GM18867 (cell line): ENCODE data around the gene COPE.

Source experiments
- ATAC-seq: cut with Tn5 transposase; IDR thresholded peaks from one replicate; pipeline ENCODE4 v1.9.1; 2021; ENCODE audit warnings: mild to moderate bottlenecking, moderate library complexity; ENCODE audit not compliant: unreplicated experiment

COPE gene

DNA sequence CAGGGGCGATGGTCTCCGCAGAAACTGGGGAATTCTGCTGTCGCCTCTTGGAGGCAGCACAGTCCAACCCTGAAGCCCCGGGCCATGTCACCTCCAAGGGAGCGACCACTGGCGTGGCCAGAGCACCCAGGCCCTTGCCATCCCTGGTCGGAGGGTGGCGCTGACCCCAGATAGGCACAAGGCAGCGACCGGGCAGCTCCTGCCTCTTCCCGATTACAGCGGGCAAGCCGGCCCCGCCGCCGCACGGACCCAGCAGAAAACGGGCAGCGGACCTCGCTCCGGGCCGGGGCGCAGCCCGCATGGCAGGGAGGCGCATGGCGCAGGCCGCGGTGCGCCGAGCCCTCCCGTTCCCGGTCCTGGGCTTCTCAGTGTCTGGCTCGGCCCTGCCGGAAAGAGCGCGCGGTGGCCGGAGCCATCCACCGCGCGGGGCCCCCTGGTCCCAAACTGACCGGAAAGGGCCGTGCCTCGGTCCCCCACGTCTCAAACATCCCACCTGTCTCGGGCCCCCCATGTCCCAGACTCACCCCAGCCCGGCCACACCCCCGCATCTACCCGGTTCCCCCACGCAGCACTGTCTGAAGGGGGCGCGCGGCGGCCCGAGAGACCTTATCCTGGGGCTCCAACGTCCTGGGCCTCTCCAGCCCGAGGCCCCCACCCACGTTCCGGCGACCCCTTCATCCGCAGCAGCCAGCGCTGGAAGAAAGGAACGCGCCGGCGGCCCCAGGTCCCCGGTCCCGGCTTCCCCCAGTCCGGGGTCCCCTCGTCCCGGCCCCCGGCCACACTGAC lies 24.0 kb downstream of the COPE start:
- ATAC-seq: no peak

DNA sequence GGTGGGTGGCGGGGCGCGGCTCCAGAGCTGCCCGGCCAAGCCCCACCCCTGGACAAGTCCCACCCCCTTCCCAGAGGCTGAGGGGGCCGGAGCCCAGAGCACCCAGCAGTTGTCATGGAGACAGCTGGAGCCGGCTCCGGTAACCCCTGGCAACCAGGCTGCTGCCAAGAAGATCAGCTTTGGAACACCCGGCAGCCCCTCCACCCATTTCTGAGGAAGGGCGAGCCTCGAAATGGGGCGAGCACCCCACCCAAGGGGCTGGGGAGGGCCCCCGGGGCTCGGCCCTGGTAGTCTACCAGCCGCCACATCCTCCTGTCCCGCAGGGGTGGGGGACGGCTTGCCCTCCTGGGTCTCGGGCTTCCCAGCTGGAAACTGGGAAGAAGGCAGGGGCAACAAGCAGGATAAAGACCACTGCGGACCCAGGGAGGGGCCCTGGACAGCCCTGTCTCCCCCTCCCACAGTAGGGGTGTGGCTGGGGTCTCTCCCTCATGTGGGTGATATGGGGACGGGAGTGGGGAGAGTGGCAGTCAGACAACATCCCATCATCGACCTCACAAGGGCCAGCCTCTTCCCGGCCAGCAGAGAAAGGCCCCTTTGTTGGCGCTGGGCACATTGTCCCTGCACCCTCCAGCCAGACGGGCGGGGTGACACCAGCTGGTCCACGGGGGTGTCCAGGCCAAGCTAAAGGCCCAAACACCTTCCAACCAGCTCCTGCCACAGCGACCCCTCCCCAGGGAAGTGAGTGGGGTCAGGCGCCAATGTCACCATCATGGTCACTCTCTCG lies 24.7 kb downstream of the COPE start:
- ATAC-seq: no peak

DNA sequence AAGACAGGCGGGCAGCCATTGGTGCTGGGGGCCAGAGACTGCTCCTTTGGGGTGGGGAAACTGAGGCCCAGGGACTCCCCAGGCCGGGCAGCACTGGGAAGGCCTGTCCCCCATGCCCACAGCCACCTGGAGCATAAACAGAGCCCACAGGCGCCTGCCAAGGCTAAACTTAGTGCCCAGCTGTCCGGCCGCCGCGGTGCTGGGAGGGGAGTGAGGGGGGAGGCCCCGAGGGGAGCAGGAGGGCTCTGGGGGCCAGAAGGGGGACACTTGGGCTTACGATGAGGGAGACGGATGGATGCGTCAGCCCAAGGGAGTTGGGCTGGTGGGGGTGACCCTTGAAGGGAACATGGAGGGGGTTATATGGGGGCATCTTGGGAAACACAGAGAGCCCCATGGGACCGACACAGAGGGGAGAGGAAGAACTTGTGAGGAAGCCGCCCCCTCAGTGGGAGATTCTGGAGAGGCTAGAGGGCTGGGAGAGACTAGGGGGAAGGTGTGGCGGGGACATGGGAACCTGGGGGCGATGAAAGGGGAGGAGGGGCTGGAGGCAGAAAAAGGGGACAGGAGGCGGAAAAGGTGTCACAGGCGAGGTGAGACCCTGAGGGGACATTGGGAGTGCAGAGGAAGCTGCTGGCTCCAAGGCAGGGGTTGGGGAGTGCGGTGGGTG lies 25.5 kb downstream of the COPE start:
- no peak for ATAC-seq

DNA sequence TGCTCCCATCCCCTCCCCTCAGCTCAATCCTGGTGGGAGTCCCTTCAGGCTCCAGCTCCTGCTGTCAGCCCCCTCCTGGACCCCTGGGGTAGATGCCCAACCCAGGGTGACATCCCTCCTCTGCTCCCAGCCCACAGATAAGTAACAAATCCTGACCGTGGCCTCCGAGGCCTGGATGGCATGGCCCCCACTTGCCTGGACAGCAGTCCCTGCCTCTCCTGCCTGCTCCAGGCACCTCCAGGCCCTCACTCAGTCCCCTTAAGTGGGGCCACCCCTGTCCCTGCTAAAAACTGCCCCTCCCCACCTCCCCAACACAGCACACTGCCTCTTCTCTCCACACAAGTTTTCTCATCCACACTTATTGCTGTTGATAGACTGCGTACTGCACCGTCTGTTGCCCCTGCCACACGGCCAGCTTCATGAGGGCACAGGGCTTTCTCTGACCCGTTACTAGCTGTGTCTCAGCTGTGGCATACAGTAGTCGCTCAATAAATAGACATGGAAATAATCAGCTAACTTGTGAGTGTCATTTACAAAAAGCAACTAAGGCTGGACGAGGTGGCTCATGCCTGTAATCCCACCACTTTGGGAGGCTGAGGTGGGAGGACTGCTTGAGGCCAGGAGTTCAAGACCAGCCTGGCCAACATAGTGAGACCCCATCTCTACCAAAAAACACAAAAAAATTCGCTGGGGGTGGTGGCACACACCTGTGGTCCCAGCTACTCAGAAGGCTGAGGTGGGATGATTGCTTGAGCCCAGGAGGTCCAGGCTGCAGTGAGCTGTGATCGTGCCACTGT lies 29.0 kb downstream of the COPE start:
- ATAC-seq: no peak

DNA sequence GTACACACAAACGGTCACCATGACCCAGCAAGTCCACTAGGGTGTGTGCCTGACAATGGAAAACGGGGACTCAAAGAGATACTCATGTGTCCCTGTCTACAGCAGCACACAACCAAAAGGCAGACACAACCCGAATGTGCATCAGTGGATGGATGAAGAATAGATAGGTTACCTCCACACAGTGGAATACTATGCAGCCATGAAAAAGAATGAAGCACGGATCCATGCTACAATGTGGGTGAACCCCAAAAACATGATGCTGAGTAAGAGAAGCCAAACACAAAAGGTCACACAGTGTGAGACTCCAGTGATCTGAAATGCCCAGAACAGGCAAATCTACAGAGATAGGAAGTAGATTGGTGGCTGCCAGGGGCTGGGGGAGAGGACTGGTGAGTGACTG lies 32.2 kb downstream of the COPE start:
- no peak for ATAC-seq

DNA sequence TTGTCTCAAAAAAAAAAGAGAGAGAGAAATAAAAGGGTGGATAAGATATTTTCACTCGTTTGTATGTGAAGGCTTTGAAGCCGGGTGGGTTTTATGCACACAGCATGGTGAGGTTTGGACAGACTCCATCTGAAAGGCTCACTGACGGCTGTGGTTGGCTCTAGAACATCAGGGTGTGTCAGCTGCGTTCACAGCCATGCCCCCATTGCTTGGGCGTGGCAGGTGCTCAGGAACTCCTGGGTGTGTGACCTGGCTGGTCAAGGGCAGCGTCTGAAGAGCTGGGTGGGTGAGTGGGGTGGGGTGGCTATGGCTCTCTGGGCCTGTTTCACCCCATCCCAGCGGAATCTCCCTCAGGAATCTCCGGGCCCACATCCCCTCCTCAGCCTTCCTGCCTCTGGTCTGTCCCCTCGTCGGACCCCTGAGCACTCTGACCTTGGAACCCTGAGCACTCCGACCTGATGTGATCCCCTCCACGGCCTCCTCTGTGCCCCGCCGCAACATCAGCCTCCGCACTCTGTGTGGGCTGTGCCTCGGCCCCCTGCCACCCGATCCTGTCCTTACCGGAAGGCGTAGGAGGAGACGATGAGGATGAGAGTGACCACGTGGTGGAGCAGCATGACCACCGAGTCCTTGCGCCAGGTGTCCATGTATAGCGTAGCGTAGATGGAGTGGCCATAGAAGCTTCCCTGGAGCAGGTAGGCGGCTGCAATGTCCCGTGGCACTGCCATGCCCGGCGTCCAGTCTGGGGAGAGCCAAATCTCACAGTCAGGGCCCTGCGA lies 35.5 kb downstream of the COPE start:
- no peak for ATAC-seq

DNA sequence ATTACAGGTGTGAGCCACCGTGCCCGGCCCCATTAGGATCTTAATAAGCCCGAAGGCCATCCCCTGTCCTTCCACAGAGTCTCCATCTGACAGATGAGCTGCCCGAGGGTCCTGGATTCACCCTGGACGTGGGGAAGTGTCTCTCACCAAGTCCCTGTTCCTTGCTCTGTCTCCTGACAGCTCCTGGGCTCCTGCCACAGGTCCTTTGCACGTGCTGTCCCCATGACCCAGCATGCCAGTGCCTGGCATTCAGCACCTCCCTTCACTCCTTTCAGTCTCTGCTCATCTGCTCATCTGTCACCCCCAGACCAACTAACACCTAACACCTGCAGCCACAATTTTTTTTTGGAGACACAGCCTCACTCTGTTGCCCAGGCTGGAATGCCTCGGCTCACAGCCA lies 37.7 kb downstream of the COPE start:
- ATAC-seq: no peak

DNA sequence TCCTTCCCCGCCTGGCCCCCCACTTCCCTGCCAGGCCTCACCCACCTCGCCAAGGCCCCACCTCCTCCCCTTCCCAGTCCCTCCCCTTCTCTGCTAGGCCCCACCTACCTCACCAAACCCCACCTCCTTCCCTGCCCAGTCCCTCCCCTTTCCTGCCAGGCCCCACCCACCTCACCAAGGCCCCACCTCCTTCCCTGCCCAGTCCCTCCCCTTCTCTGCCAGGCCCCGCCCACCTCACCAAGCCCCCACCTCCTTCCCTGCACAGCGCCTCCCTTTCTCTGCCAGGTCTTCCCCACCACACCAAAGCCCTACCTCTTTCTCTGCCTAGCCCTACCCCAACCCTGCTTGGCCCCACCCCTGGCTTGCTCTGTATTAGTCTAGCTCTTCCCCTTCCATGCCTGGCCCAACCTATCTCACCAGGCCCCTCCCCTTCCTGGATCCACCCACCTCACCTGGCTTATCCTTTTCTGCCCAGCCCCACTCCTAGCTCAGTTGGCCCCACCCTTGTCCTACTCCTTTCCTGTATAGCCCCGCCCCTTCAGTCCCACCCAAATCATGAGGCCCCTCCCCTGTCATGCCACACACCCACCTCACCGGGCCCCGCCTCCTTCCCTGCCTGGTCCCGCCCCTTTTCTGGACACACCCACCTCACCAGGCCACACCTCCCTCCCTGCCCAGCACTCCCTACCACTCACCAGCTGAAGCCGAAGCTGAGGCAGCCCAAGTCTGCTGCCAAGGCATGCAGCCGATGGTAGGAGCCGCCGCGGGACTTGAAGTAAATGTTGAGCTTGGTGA lies 39.4 kb downstream of the COPE start:
- no peak for ATAC-seq

DNA sequence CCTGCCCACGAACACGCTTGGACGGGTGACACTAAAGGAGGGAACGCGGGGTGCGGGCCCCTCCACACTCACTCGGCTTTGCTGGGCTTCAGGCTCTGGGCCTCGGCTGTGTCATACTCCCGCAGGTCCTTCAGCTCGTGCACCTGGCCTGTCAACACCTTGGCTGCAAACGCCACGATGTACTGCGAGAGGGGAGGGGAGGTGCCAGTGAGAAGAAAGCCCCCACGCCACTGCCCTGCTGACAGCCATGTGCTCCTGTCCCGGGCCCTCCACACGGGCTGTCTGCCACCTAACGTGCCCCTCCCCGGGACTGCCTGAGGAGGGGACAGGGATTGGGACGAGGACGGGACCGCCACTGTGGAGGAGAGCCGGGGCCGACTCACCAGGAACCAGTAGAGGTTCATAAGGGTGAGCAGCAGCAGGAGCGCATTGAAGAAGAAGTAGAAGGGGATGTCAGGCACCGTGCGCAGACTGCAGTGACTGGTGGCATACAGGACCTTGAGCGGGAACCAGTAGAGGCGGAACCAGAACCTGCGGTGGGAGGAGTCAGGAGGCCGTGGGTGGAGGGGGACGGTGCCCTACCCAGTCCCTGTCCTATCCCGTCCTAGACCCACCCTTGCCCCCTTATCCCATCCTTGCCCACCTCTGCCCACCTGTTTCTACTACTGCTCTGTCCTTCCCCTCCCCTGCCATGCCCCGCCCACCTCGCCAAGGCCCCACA lies 40.2 kb downstream of the COPE start:
- no peak for ATAC-seq

DNA sequence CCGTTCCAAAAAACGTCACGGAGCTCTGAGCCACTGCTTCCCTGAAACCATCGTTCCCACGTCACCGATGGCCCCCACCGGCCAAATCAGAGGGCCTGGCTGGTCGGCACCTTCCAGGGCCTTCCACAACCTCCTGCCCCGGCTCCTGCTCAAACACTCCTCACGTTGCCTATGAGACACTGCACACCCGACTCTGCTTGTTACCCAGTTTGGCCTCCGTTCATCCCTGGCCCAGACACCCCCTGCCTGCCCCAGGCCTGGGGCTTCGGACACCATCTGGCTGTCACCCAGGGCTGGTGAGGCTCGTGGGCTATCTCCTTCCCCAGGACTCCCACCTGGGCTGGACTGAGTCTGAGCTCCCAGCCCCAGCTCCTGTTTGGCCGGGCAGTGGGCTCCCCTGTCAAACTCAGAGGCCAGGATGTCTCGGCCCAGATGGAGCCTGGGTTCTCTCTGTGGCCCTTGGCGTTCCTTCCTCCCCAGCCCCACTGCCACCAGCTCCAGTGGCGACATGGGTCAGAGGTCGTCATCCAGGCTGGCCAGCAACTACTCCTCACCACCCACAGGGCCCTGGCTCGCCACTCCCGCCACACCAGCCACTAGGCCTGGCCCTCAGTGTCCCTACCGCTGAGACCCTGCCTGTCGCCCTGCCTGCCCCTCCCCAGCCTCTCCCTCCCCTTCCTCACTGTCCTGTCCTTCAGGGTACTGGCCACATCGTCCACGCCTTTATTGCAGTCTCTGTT lies 41.0 kb downstream of the COPE start:
- ATAC-seq: no peak

DNA sequence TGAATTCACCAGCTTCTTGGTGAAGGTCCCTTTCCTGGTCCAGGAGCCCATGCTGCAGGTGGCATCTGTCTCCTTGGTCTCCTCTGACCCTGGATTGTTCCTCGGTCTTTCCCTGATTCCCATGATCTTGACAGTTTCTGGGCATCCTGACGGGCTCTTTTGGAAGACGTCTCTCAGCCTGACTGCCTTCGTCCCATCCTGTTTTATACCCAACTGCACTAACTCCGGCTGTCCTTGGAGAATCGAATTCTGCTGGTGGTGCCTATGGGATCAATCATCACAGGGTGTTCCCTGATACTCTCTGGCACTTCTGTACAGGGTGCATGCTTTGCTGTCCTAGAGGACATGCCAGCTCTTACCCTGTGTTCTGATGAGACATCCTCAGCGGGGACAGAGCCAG lies 42.3 kb downstream of the COPE start:
- no peak for ATAC-seq

DNA sequence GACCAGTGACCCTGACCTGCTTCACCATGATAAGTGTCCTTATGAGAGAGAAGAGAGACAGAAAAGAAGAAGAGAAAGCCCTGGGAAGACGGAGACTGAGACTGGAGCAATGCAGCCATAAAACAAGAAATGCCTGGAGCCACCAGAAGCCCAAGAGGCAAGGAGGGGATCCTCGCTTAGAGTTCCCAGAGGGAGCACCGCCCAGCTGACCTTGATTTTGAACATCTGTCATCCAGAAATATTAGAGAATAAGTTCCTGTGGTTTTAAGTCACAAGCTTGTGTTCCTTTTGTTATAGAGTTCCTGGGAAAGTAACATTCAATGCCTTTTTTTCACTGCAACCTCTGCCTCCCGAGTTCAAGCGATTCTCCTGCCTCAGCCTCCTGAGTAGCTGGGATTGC lies 43.5 kb downstream of the COPE start:
- ATAC-seq: no peak

DNA sequence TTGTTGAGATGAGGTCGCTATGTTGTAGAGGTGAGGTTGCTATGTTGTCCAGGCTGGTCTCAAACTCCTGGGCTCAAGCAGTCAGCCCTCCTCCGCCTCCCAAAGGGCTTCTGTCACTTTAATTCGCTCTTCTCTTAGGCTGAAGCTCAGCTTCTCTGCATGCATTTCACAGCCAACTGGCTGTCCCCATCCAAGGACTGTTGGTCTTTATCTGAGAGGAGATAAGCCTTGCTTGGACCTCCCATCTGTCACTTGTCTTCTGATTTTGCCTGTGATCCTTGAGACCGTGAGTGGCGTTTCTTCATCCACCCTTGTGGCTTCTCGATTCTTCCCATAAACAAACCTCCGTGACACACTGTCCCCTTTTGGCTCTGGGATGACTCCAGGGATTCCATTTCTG lies 47.6 kb downstream of the COPE start:
- ATAC-seq: no peak

DNA sequence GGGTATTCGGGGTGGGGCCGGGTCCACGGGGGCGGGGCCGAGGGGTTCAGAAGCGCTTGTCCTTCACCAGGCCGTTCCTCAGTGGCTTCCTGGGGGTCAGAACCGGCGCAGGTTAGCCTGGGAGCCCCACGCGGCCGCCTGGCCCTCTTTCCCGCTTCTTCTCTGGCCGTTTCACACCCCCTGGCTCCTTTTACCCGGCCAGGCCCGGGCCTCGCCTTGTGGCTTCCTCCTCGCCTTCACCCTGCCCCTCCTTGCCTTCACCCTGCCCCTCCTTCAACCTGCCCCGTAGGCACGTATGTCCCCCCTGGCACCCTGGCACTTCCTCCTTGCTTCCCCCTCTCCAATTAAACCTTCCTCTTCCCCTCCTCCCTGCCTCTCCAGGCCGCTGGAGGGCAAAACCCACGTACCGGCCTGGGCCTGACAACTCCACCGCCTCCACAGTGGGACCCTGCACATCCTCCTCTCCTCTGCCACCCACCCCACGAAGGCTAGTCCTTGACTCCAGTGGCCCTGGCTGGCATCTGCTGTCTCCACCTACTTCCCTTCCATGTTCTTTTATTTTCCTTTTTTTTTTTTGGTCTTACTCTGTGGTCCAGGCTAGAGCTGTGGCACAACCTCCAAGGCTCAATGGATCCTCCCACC lies 48.5 kb downstream of the COPE start:
- ATAC-seq: no peak

DNA sequence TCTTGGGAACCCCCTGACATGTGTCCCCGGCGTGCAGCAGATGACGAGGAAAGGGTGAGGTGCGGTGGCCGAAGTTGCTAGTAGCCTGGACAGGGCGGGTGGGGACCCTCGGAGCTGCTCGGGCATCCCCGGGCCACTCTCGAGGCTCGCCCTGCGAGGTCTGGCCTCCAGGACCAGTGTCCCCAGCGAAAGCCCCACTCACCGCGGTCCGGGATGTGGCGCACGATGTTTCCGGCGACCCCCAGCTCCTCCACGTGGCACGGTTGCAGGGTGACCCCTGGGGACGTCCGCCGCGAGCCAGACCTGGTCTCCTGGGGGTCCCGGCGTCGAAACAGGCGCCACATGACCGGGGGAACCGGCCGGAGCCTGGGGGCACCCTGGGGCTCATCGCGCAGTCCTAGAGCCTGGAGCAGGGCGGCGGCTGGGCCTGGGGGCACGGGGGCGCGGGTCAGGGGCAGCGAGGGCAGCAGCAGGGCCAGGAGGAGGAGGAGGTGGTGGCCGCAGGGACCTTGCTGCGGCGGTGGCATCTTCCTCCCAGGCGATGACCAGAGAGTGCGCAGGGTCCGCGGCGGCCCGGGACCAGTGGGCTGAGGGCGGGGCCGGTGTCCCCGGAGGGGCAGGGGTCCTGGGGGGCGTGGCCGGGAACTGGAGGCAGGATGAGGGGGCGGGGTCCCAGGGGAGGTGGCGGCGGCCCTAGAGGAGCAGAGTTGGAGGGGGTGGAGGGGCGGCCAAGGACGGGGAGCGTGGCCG lies 49.2 kb downstream of the COPE start:
- no peak for ATAC-seq

DNA sequence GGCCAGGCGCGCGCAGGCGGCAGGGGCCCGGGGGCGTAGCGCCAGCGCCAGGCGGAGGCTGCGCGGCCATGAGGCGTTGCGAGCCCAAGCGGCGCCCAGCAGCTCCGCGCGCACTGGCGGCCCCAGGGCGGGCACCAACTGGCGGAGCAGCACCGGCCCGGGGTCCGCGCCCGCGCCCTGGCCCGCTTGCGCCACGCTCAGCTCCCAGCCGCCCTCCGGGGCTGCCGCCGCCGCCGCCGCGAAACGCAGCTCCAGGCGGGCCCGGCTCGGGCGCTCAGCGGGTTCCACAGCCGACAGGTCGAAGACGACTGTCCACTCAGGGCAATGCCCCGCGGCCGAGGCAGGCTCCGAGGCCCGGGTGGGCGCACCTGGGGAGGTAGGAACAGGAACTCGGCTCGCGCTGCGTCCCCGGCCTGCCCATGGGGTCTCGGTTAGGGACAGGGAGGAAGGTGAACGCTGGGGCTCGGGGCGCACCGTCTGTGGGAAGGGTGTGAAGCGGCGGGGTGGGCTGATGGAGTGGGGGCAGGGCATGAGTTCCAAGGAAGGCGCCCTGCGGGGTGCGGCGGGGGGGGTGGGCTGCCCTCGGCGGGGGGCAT lies 50.1 kb downstream of the COPE start:
- no peak for ATAC-seq
